H1 (cell line): ENCODE measurements around the gene SIK3. TPM values are rescaled to one million over a fixed set of nuclear protein-coding genes. Genes with fewer than 3 reads are reported as not detected.

ENCODE experiments used
- BRCA1 ChIP-seq: IDR thresholded peaks from 2 replicates; pipeline ENCODE4 v1.6.1; 2012; ENCODE audit warnings: low read depth, low read length, improper control_type of control experiment
- CBX8 ChIP-seq: fragments of 300-800, 300-1000 bp; sonication (generic); IDR thresholded peaks from 2 replicates; pipeline ENCODE4 v1.7.1; 2016; ENCODE audit warnings: low read depth, low read length, borderline replicate concordance
- CEBPB ChIP-seq: IDR thresholded peaks from 2 replicates; pipeline ENCODE4 v1.6.1; 2012; ENCODE audit warnings: low read depth, low read length
- CHD2 ChIP-seq: IDR thresholded peaks from 2 replicates; pipeline ENCODE4 v1.6.1; 2012; ENCODE audit warnings: low read length, improper control_type of control experiment
- E2F6 ChIP-seq: IDR thresholded peaks from 2 replicates; pipeline ENCODE4 v1.6.1; 2012; ENCODE audit warnings: inconsistent platforms
- MAFK ChIP-seq: IDR thresholded peaks from 2 replicates; pipeline ENCODE4 v1.6.1; 2012; ENCODE audit warnings: low read depth, mild to moderate bottlenecking, improper control_type of control experiment, low read length
- SIRT6 ChIP-seq: IDR thresholded peaks from one replicate; pipeline ENCODE4 v1.7.1; 2012; ENCODE audit warnings: low read length, inconsistent platforms
- TAF1 ChIP-seq: IDR thresholded peaks from 2 replicates; pipeline ENCODE4 v1.6.1; 2011; ENCODE audit warnings: mild to moderate bottlenecking, low read depth, low read length
- polyA plus RNA-seq, 7 experiments: library from polyadenylated mRNA; depleted of rRNA in 3 of 7; stranded (reverse) in 5 of 7; unstranded in 2 of 7; fragments of >200 nt in 5 of 7; fragments of 200-250 nt in 2 of 7; gene quantifications; 1 replicate in 5 of 7; 2 replicates in 1 of 7; 4 replicates in 1 of 7; pipeline versions ENCODE4 v1.2.1 to v1.2.3, GENCODE V29; 2011 to 2013; ENCODE audit warnings: missing spikeins in 2 of 7, mixed read lengths in 2 of 7
- total RNA-seq: library from RNA; stranded (reverse); fragmentation: NEBNext Ultra II Directional; extraction: Animal tissue kit (Norgen Biotek cat#: 25700); gene quantifications from 2 replicates; pipeline ENCODE4 v1.2.1, GENCODE V29; 2021

SIK3 gene
- total and polyA plus RNA-seq, 2 of the 8 experiments (the other 6 are each of a cell fraction or from before 2014, with no cell fraction given) = 19.9 to 32.1 TPM

DNA sequence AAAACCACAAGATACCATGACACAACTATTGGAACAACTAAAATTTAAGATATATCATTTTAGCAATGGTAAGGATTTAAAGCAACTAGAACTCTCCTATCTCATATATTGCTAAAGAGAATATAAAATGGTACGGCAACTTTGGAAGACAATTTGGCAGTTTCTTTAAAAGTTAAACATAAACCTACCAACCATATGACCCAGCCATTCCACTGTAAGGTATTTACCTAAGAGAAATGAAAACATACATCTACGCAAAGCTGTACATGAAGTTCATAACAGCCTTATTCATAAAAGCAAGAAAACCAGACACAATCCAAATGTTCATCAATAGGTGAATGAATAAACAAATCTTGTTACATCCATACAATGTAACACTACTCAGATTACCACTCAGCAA lies 31.3 kb downstream of the SIK3 start (continued):
- TF ChIP-seq E2F6 = no peak
- TF ChIP-seq CBX8 = no peak
- no peak for TF ChIP-seq CHD2
- no peak for TF ChIP-seq TAF1
- no peak for TF ChIP-seq CEBPB
- no peak for TF ChIP-seq MAFK
- TF ChIP-seq BRCA1 = no peak
- no peak for TF ChIP-seq SIRT6
